Stimulated activated CD4-positive, alpha-beta T cell treated with anti-CD3 and anti-CD28 coated beads, Interleukin-12 subunit alpha, Interleukin-12 subunit beta, amount 100 ng/mL, for 4 hours (primary cell): Measurements from ENCODE around the gene HACD2.

ENCODE experiments used
- DNase-seq: peaks from one replicate; pipeline ENCODE4 v3.0.0-alpha.2; 2020

HACD2 gene

DNA sequence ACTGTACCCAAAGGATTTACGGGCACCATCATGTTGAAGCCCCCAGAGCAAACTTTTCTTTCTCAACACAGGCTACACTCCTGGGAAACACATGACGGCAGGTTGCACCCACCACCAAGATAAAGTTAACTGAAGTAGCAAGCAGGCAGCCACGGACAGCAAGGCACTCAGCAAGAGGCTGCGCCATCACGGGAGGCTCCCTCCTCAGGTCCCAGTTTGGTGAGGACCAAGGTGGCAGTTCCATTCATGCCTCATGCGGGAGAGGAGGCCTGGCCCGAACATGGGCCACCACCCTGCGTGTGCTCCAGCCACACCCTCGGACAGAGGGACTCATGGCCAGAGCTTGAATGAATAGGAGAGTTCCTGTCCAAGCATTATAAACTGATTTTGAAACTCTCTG lies 142.7 kb downstream of the HACD2 start:
- no peak for DNase-seq
